Measurements from ENCODE around the gene AIDA.
A peak's percentile ranks its signal among the peaks of the same experiment; 100 is the strongest.

The AIDA gene

GRCh38 chr1:222643606-222643937 lies 68.7 kb downstream of the AIDA start:
- FAIRE-seq = no peak

- no peak for FAIRE-seq
Measured at GRCh38 chr1:222642468-222642867, 69.8 kb downstream of the AIDA start.

GRCh38 chr1:222641269-222641948 lies 70.9 kb downstream of the AIDA start:
- no peak for FAIRE-seq

GRCh38 chr1:222634180-222635013 lies 77.9 kb downstream of the AIDA start:
- peak; percentile 89 for FAIRE-seq

GRCh38 chr1:222632749-222633148 lies 79.5 kb downstream of the AIDA start:
- FAIRE-seq = no peak

GRCh38 chr1:222631611-222632208 lies 80.6 kb downstream of the AIDA start:
- no peak for FAIRE-seq

GRCh38 chr1:222629921-222630535 lies 82.3 kb downstream of the AIDA start:
- FAIRE-seq = no peak

- no peak for FAIRE-seq
Measured at GRCh38 chr1:222627232-222627631, 85.1 kb downstream of the AIDA start.

- FAIRE-seq = peak; percentile 33
Measured at GRCh38 chr1:222624214-222624613, 88.1 kb downstream of the AIDA start.

GRCh38 chr1:222623458-222623857 lies 88.8 kb downstream of the AIDA start:
- FAIRE-seq = no peak

- no peak for FAIRE-seq
Measured at GRCh38 chr1:222622765-222623164, 89.5 kb downstream of the AIDA start.

- FAIRE-seq = no peak
Measured at GRCh38 chr1:222620566-222620965, 91.7 kb downstream of the AIDA start.

- FAIRE-seq = no peak
Measured at GRCh38 chr1:222618880-222619596, 93.3 kb downstream of the AIDA start.

All from islet of Langerhans (tissue), 1 donor.